CD4-positive, alpha-beta T cell treated with Interleukin-2 at 100 ng/mL for 4 hours (primary cell): ENCODE data around the gene TESK2.
A peak's percentile ranks its signal among the peaks of the same experiment; 100 is the strongest.
"Not testable (repeated sequence)": the region's sequence is repeated elsewhere in the genome, so short reads cannot be mapped to it uniquely, and the experiment has no call there.

Source experiments
- DNase-seq: peaks from one replicate; pipeline ENCODE4 v3.0.0-alpha.2; 2020; ENCODE audit warnings: low spot score

TESK2 gene

DNA sequence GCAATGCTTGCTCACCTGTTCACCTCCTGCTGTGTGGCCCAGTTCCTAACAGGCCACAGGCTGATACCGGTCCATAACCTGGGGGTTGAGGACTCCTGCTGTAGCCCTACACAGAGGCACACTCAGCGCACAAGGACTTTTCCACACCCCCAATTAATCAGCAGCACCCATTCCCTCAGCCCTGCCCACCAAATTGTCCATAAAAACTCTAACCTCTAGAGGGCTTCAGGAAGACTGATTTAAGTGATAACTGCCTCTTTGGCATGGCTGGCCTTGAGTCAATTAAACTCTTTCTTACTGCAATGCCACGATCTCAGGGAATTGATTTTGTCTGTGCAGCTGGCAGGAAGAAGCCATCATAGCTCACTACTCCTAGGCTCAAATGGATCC, 79.5 kb downstream of the TESK2 start:
- no peak for DNase-seq

DNA sequence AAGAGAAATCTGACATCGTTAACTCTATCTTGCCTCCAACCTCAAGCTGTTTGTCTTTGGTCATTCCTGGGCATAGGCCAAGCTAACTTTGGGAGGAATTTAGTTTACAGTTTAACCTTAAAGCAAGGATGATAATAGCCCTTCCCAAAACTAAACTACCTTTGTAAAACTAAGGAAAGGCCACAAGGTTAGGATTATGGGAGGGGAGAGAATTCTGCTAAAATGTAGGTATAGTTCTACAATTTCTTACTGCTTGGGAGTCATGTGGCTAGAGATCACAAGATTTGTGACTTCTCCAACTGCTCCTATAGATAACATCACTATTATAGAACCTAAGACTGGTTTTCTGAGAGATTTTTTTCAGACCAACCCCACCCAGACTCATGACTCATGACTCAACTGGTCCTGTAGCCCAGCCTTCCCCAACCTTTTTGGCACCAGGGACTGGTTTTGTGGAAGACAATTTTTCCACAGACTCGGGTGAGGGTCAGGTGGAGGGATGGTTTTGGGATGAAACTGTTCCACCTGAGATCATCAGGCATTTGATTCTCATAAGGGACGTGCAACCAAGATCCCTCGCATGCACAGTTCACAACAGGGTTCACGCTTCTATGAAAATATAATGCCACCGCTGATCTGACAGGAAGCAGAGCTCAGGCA, 80.0 kb downstream of the TESK2 start:
- no peak for DNase-seq

DNA sequence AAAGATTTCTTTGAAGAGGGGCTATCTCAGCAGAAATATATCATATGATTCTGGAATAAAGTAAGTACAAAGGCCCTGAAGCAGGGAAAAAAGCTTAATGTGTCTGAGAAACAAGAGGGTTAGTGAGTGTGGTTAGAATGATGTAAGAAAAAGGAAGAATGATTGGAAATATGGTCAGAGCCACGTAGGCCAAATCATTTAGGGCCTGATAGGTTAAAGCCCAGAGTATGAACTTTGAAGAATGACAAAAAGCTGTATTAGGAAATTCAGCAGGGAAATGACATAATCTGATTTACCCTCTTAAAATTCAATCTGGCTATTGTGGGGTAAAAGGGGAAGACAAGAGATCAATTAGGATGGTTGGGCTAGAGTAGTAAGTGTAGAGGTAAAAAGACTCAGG, 81.7 kb downstream of the TESK2 start:
- DNase-seq: no peak

DNA sequence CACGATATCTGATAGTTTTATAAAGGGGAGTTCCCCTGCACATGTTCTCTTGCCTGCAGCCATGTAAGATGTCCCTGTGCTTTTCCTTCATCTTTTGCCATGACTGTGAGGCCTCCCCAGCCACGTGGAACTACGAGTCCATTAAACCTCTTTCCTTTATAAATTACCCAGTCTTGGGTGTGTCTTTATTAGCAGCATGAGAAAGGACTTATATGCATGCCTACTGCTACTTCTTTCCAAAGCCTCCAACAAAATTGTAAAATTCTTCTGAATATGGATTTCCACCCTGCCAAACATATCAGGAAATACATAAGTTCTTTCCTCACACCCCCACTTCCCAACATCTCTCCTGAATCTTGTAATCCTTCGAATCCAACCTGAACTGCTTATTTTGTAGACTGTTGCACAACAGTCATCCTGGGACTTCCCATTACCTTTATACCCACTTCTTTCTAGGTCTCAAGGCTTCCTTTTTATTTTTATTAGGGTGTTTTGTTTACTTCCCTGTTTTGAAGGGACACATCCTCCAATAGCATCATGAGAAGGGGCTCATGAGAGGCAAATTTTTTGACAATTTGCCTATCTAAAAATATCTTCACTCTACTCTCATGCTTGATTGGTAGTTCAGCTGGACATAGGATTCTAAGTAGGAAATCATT, 83.2 kb downstream of the TESK2 start:
- DNase-seq: no peak

DNA sequence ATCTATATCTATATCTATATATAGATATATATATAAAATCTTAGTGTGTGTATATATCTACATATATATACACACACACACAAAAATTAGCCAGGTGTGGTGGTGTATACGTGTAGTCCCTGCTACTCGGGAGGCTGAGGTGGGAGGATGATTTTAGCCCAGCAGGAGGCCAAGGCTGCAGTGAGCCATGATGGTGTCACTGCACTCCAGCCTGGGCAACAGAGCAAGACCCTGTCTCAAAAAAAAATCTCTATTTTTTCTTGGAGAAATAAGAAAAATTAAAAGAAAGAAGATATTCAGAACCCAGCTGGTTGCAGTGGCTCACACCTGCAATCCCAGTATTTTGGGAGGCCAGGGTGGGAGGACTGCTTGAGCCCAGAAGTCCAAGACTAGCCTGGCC, 85.3 kb downstream of the TESK2 start:
- DNase-seq: no peak

DNA sequence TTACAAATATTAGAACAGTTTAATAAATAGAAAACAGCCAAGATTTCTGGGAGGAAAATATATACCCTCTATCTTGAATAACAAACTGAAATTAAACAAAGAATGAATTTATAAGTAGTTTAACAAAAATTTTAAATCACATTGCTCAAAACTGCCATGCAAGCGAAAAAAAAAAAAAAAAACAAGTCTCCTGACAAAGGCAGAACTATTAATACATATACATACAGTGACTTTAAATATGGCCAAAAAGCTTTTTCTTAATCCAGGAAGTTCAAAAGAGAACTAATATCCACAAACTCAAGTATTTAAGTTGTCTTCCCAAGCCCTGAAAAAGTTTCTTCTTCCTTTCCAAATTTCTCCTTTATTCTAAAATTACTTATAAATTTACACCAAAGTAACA, 87.2 kb downstream of the TESK2 start:
- no peak for DNase-seq

DNA sequence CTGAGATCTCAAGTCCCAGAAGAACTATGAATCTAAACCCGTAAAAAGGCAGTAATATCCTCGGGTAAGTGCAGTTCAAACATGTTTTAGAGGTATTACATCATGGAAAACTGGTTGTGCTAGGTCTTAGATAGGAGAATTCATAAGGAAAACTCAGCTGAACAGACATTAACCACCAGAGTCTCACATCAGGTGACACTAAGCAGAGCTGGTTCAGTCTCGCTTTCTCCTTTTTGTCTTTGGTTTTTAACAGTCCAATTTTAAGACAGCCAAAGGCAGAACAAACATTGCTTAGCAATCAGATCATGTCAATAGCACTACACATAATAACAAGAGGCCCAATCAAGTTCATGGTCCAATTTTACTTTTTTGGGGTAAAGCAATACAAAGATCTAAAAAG, 87.7 kb downstream of the TESK2 start:
- no peak for DNase-seq

DNA sequence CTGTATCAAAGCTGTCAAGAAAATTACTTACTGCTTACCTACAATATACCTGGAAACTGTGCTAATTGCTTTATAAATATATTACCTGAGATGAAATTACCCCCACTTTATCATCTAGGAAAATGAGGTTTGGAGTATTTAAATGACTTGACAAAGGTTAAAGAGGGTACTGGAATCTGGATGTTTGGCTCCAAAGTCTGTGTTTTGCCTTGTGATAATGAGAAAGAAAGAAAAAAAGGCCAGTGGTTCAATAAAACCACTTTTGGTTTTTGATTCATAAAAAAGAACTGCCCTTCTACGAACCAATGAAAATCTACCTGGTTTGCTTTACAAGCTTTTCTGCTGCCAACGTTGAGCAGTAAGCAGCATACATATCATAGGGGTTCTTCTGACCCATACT, 89.4 kb downstream of the TESK2 start:
- DNase-seq: no peak

DNA sequence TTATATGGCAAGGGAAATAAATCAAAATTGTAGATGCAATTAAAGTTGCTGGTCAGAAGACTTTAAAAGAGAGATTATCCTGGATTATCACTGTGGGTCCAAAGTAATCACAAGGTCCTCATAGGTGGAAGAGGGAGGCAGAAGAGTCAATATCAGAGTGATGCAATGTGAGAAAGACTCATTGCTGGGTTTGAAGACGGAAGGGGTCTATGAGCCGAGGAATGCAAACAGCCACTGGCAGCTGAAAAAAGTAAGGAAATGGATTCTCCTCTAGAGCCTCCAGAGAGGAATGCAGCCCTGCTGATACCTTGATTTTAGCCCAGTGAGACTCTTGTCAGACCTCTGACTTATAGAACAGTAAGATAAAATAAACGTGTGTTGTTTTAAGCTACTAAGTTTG, 90.9 kb downstream of the TESK2 start:
- no peak for DNase-seq

DNA sequence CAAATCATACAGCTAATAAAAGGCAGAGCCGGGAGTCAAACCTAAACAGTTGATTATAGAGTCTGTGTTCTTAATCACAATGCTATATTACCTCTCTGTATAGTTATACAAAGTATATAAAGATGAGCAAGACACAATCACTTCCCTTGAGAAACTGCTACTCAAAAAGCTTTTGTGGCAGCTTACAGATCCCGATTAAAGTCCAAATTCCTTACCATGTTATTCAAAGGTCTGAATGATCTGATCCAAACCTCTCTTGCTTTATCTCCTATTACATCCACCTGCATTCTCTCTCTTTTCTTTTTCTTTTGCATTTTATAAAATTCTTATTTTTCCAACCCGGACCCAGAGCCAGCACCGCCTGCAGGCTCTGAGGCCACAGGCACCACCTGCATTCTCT, 93.7 kb downstream of the TESK2 start:
- DNase-seq: no peak

DNA sequence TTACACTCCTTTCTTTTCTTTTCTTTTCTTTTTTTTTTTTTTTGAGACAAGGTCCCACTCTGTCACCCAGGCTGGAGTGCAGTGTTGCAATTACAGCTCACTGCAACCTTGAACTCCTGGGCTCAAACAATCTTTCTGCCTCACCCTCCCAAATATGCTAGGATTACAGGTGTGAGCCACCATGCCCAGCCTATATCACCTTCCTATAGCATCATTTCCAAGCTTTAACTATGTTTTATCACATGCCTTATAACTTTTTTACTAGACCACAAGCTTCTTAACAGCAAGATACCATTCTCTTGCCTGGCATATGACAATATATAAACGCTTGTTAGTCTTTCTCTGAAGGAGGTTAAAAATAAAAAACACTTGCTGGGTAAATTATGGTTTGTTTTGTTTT, 95.4 kb downstream of the TESK2 start:
- no peak for DNase-seq

DNA sequence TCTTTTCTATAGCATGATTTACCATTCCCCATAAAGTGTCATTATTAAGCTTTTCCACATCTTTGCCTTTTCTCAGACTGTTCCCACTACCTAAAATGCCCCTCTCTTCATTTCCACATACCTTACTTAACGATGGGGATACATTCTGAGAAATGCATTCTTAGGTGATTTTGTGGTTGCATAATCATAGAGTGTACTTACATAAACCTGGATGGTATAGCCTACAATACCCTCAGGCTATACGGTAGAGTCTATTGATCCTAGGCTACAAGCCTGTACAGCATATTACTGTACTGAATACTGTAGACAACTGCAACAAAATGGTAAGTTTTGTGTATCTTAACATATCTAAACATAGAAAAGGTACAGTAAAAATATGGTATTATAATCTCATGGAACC, 95.9 kb downstream of the TESK2 start:
- DNase-seq: no peak

DNA sequence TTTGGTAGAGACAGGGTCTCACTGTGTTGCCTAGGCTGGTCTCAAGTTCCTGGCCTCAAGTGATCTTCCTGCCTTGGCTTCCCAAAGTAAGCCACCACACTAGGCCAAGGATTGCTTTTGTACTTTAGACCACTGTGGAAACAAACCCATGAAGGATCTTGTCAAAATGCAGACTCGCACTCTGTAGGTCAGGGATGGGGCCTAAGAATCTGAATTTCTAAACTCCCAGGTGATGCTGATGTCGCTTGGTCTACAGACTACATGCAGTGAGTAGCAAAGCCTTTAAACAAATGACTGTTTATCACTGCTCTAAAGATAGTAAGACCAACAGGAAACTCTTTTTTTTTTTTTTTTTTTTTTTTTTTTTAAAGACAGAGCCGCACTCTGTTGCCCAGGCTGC, 96.6 kb downstream of the TESK2 start:
- no peak for DNase-seq

DNA sequence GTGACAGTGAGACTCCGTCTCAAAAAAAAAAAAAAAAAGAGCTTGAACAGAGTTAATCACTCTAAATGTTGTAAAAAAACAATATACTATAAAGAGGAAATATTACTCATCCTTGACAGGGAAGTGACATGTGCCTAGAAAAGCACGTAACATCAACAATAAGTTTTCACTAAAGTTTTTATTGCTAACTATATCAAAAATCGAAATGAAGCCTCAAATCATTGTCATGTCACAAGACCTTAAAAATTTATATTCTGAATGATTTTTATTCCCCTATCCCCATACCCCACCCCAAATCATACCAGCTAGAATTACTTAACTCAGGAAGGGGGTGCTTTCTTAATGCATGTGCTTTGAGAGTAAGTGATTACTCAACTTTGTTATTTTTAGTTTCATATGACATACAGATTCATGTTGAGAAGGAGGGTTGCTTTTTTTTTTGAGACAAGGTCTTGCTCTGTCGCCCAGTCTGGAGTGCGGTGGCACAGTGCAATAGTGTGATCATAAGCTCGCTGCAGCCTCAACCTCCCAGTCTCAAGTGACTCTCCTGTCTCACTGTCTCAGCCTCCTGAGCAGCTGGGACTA, 97.2 kb downstream of the TESK2 start:
- peak; percentile 15 for DNase-seq

DNA sequence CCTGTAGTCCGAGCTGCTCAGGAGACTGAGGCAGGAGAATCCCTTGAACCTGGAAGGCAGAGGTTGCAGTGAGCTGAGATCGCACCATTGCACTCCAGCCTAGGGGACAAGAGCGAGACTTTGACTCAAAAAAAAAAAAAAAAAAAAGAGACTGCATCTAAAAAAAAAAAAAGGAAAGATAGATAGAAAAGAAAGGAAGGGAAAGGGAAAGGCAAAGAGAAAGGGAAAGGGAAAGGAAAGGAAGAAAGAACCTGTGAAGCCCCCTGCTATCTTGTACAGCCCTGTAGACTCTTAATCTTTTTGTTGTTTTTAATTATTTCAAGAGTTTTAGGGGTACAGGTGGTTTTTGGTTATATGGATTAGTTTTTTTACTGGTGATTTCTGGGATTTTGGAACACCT, 104.7 kb downstream of the TESK2 start:
- no peak for DNase-seq

DNA sequence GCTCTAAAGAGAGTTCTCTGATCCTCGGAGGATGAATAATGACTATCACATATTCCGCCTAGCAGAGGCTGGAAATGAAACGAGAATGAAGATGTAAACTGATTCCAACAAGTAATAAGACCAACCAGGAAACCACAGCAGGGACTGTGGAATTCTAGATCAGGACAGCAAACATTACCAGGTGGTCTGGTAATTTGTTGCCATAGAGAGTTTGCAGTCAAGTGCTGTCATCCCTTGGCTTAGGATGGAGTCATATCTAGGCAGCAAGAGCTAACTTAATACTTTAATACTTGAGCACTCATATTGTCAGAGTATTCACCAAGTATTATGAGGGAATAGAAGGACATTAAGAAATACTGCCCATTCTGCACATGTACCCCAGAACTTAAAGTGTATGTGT, 105.7 kb downstream of the TESK2 start:
- DNase-seq: no peak

DNA sequence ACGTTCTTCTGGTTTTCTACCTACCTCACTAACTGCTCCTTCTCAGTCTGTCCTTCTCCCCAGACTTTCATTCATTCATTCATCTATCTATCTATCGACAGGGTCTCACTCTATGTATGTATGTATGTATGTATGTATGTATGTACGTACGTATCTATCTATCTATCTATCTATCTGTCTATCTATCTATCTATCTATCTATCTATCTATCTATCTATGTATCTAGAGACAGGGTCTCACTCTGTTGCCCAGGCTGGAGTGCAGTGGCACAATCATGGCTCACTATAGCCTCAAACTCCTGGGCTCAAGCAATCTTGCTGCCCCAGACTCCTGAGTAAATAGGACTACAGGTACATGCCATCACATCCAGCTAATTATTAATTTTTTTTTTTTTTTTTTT, 106.8 kb downstream of the TESK2 start:
- not testable (repeated sequence) for DNase-seq

DNA sequence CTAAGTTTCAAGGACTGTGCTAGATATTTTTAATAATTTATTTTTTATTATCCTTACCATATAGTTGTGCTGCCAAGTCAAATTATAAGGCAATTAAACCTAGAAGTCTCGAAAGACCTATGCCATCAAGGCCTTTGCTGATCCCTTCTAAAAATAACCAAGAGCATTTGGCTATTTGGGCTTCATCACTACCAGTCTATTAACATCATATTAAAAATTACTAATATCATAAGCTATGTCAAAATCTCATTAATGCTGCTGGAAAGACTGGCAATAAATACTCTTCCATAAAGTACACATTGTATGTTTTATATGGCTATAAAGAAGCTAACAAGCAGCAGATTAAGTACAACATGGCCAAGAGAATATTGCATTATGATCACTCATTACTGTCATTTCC, 107.8 kb downstream of the TESK2 start:
- no peak for DNase-seq

DNA sequence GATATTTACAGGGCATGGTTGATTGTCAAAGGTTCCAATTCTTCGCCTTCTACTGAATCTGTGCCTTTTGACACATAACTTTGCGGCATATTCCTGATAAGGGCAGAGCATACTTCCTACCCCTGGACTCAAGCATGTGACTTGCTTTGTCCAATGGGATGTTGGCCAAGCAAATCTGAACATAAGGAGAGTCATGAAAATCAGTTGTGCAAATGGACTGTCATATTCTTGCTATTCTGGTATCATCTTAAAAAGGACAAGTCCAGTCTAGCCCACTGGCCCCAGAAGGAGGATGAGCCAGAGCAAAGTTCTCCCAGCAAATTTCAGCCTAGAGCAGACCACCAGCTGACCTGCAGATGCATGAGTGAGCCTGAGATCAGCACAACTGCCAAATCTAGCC, 109.7 kb downstream of the TESK2 start:
- DNase-seq: no peak

DNA sequence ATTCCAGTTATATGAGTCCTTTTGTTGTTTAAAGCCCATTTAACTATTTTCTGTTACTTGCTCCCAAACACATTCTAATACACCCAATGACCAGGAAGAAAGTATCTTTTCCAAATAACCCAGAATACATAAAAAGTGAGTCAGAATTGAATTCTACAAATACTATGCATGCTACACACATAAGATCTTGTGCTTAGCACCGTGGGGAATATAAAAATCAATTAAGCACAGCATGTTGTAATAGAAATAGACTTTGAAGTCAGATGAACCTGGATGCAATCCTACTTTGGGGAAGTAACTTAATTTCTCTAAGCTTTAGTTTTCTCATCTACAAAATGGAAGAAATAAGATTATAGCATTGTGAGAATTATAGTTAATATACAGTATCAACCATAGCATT, 110.2 kb downstream of the TESK2 start:
- no peak for DNase-seq

DNA sequence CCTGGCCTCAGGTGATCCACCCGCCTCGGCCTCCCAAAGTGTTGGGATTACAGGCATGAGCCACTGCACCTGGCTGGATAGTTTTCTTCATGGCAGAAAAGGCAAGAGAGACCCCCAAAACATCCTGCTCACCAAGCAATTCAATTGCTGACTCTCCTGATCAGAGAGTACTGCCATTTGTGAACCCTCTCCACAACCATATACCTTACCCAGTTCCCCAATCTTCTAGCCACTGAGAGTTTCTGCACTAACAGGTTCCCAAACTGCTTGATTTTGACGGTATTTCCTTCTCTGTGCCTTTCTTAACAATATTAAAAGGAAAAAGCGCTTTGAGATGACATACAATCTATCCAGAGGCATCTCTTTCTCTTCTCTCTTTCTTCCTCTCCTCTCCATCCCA, 110.8 kb downstream of the TESK2 start:
- no peak for DNase-seq

DNA sequence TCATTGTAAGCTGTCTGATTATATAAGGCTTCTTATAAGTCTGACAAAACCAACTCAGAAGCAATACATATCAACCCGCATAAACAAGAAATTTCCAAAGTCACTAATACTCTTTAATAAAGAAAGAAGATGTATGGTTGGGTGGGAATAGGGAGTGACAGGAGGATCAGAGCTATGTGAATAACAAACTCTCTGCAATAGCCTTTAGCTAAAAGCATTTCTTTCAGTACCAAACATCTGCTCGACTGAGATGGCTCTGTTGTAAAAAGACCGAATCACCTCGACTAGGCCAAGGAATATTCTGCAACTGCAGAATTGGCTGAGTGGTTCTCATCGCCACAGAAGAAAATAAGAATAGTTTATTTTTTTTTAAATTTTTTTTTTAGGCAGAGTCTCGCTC, 111.4 kb downstream of the TESK2 start:
- DNase-seq: no peak

DNA sequence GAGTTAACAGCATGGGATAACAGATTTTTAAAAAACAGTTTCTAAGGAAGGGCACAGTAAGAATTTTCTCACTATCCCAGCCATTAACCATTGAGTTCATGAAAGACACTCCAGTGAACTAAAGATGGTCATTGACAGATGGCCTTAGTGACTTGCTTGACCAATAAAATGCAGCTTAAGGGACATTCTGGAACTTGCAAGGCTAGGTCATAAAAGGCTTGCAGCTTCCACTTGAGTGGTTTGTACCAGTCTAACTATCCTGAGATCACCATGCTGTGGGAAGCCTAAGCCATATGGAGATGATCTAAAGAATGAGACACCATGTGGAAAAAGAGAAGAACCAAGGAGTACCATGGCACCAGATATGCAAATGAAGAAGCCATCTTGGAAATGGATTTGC, 112.8 kb downstream of the TESK2 start:
- DNase-seq: no peak
